Activated T-helper 2 cell treated with anti-CD3 and anti-CD28 coated beads, Interferon-gamma antibody, Interleukin-2, Interleukin-4, amounts not matched to agents 10 μg/mL and 5 μg/mL and 100 μg/mL, durations not matched to agents 14 hours and 24 hours and 36 hours (primary cell): ENCODE results near the gene ANKRD11. TPM values are rescaled to one million over a fixed set of nuclear protein-coding genes. Genes with fewer than 3 reads are reported as not detected.
A peak's percentile ranks its signal among the peaks of the same experiment; 100 is the strongest.
"Not testable (repeated sequence)": the region's sequence is repeated elsewhere in the genome, so short reads cannot be mapped to it uniquely, and the experiment has no call there.

Source experiments
- DNase-seq: peaks from one replicate; pipeline ENCODE4 v3.0.0; 2021; ENCODE audit warnings: low spot score
- H3K27ac Mint-ChIP-seq: one replicate; pipeline ENCODE4 v1.8.0; 2021; ENCODE audit warnings: mixed read lengths
- H3K27me3 Mint-ChIP-seq: one replicate; pipeline ENCODE4 v1.8.0; 2021; ENCODE audit warnings: low read depth, mixed read lengths
- H3K36me3 Mint-ChIP-seq: one replicate; pipeline ENCODE4 v1.8.0; 2021; ENCODE audit warnings: low read depth, mixed read lengths
- H3K4me1 Mint-ChIP-seq: one replicate; pipeline ENCODE4 v1.8.0; 2021; ENCODE audit warnings: low read depth, mixed read lengths
- H3K4me3 Mint-ChIP-seq: one replicate; pipeline ENCODE4 v1.8.0; 2021; ENCODE audit warnings: low read depth, mild to moderate bottlenecking, moderate library complexity, mixed read lengths
- H3K9me3 Mint-ChIP-seq: one replicate; pipeline ENCODE4 v1.8.0; 2021; ENCODE audit warnings: mixed read lengths
- intact Hi-C: fragments of 100-400 bp; cut with micrococcal nuclease; formaldehyde crosslinking; loops from one replicate; pipeline ENCODE4 v1.15.1; 2023
- total RNA-seq: library from RNA; stranded (reverse); gene quantifications from 2 replicates; pipeline ENCODE4 v1.2.3, GENCODE V29; 2022

ANKRD11 gene
- total RNA-seq, 1 donor from 2014 or later, result 144 TPM

DNA sequence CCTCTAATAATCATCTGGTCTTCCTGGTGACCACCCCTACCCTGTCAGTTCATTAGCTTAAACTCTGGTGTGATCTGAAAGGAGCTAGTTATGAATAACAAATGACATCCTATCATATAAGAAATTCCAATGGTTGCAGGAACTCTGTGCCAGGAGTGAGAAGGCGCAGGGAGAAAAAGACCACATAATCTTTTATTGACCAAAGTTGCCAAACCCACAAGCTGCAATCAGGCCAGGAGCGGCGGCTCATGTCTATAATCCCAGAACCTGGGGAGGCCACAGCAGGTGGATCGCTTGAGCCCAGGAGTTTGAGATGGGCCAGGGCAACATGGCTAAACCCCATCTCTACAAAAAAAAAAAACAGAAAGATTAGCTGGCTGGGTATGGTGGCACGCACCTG is 23.4 kb downstream of the ANKRD11 start:
- Mint-ChIP-seq H3K9me3 (no peaks in the 10 kb centered on the region), H3K36me3 (peaks cover 17% of the 10 kb centered on the region), H3K4me3 (no peak overlapping the region), H3K4me1 (peaks cover 31% of the 10 kb centered on the region), H3K27ac (peak overlapping the region; percentile 55), H3K27me3 (no peaks in the 10 kb centered on the region)
- no peak for DNase-seq
- intact Hi-C loops, result no loop called here

DNA sequence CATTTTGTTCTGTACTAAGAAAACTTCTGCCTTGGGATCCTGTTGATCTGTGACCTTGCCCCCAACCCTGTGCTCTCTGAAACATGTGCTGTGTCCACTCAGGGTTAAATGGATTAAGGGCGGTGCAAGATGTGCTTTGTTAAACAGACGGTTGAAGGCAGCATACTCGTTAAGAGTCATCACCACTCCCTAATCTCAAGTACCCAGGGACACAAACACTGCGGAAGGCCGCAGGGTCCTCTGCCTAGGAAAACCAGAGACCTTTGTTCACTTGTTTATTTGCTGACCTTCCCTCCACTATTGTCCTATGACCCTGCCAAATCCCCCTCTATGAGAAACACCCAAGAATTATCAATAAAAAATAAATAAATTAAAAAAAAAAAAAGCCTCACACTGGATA is 27.0 kb downstream of the ANKRD11 start:
- H3K4me3 Mint-ChIP-seq, H3K27me3 Mint-ChIP-seq, H3K9me3 Mint-ChIP-seq, DNase-seq, H3K27ac Mint-ChIP-seq, intact Hi-C loops: not testable (repeated sequence)
- Mint-ChIP-seq H3K4me1 (peaks cover 44% of the 10 kb centered on the region), H3K36me3 (peaks cover 29% of the 10 kb centered on the region)

DNA sequence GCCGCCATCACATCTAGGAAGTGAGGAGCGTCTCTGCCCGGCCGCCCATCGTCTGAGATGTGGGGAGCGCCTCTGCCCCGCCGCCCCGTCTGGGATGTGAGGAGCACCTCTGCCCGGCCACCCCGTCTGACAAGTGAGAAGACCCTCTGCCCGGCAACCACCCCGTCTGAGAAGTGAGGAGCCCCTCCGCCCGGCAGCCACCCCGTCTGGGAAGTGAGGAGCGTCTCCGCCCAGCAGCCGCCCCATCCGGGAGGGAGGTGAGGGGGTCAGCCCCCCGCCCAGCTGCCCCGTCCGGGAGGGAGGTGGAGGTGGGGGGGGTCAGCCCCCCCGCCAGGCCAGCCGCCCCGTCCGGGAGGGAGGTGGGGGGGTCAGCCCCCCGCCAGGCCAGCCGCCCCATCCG is 27.7 kb downstream of the ANKRD11 start:
- H3K27me3 Mint-ChIP-seq, intact Hi-C loops, H3K4me3 Mint-ChIP-seq, DNase-seq, H3K27ac Mint-ChIP-seq, H3K9me3 Mint-ChIP-seq: not testable (repeated sequence)
- Mint-ChIP-seq H3K36me3 (peaks cover 31% of the 10 kb centered on the region), H3K4me1 (peaks cover 43% of the 10 kb centered on the region)

DNA sequence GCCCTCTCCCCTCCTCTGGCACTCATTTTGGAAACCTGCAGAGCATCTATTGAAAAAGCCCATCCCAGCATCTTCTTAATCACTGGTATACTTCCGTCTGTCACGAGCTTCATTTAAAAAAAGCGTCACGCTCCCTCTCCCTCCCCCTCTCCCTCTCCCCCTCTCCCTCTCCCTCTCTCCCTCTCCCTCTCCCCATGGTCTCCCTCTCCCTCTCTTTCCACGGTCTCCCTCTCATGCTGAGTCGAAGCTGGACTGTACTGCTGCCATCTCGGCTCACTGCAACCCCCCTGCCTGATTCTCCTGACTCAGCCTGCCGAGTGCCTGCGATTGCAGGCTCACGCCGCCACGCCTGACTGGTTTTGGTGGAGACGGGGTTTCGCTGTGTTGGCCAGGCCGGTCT is 28.5 kb downstream of the ANKRD11 start:
- DNase-seq, H3K4me3 Mint-ChIP-seq, H3K9me3 Mint-ChIP-seq, H3K27me3 Mint-ChIP-seq, intact Hi-C loops, H3K27ac Mint-ChIP-seq: not testable (repeated sequence)
- Mint-ChIP-seq H3K36me3 (peaks cover 33% of the 10 kb centered on the region), H3K4me1 (peaks cover 37% of the 10 kb centered on the region)

DNA sequence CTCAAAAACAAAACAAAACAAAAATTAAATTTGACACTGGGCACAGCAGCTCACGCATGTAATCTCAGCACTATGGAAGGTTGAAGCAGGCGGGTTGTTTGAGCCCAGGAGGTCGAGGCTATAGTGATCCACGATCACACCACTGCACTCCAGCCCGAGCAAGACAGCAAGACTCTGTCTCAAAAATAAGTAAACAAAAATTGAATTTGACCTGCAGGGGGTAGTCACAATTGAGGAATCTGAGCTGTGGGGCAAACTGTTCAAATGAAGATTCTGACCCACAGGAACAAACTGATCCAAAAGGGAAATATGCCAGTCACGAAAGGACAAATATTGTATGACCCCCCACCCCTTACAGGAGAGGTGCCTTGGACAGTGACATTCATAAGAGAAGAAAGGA is 29.8 kb downstream of the ANKRD11 start:
- Mint-ChIP-seq H3K9me3 (no peaks in the 10 kb centered on the region), H3K4me1 (peaks cover 36% of the 10 kb centered on the region), H3K27me3 (no peaks in the 10 kb centered on the region), H3K27ac (no peak overlapping the region), H3K4me3 (no peak overlapping the region), H3K36me3 (peaks cover 28% of the 10 kb centered on the region)
- intact Hi-C loops, result no loop called here
- DNase-seq, result no peak

DNA sequence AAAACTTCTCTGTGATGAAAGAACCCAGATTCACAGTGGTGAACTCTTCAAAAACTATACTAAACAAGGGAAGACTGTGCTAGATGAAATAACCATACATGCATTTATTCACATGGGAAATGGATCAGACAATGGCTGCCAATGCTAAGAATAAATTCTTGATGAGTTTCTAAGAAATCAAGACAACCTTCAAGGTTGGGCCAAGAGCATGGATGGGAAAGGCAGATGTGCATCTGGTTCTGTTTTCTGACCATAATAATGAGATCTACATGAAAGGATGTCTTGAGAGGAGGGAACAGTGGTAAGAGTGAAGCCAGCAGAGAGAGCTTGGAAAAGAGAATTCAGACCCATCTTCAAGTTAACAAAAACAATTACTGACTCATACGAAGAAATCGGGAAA is 31.4 kb downstream of the ANKRD11 start:
- DNase-seq, result no peak
- Mint-ChIP-seq H3K4me1 (peaks cover 34% of the 10 kb centered on the region), H3K27ac (peak overlapping the region; percentile 31), H3K36me3 (peaks cover 28% of the 10 kb centered on the region), H3K9me3 (no peaks in the 10 kb centered on the region), H3K4me3 (no peak overlapping the region), H3K27me3 (no peaks in the 10 kb centered on the region)
- intact Hi-C loops, result no loop called here

DNA sequence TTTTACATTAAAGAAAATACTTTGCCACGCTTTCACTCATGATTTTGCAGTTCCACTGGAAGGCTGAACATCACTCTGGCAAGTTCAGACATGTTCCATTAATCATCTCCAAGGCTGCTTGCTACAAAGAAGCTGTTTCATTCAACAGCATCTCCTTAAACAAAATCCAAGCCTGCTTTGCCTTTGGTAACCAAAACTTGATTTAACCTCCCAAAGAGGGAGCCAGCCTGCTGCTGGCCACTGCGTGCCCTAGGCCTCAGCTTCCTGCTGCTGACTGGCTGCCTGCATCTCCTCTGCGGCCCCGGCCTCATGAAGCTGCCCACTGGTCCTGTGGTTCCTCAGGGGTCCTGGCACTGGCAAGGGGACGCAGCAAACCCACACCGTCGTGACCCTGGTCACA is 31.8 kb downstream of the ANKRD11 start:
- Mint-ChIP-seq H3K27ac (peak overlapping the region; percentile 31), H3K4me3 (no peak overlapping the region), H3K4me1 (peaks cover 38% of the 10 kb centered on the region), H3K27me3 (no peaks in the 10 kb centered on the region), H3K36me3 (peaks cover 28% of the 10 kb centered on the region), H3K9me3 (no peaks in the 10 kb centered on the region)
- no peak for DNase-seq
- intact Hi-C loops, result no loop called here

DNA sequence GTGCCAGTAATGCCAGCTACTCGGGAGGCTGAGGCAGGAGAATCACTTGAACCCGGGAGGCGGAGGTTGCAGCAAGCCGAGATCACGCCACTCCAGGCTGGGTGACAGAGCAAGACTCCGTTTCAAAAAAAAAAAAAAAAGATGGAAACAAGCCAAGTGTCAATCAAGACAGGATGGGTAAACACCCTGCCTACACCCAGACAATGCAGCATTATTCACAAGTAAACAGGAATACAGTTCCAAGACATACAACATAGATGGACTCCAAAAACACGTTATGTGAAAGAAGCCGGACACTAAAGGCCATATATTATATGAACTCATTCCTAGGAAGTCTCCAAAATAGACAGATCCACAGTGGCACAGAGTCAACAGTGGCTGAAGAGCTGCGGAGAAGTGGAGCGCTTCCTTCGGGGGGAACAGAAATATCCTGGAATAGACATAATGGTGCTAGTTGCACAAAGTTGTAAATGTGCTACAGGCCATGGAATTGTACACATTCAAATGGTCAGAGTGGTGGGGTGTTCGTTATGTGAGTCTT is 33.9 kb downstream of the ANKRD11 start:
- H3K27me3 Mint-ChIP-seq, result no peaks in the 10 kb centered on the region
- no peak for DNase-seq
- no peak overlapping the region for H3K4me3 Mint-ChIP-seq
- H3K9me3 Mint-ChIP-seq, result no peaks in the 10 kb centered on the region
- intact Hi-C loops, result no loop called here
- H3K36me3 Mint-ChIP-seq, result peaks cover 28% of the 10 kb centered on the region
- peaks cover 47% of the 10 kb centered on the region for H3K4me1 Mint-ChIP-seq
- H3K27ac Mint-ChIP-seq, result peak overlapping the region; percentile 44

DNA sequence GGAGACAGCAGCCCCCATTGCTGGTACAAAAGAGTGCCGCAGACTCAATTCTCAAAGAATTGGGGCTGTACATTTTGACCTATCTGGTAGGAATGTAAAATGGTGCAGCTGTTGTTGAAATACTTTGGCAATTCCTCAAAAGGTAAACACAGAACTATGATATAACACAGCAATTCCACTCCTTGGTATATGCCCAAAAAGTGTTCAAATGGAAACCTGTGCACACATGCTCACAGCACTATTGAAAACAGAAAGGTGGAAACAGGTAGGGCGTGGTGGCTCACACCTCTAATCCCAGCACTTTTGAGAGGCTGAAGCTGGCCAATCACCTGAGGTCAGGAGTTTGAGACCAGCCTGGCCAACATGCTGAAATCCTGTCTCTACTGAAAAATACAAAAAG is 34.7 kb downstream of the ANKRD11 start:
- Mint-ChIP-seq H3K27ac (no peak overlapping the region), H3K9me3 (no peaks in the 10 kb centered on the region), H3K4me1 (peaks cover 48% of the 10 kb centered on the region), H3K36me3 (peaks cover 22% of the 10 kb centered on the region), H3K27me3 (no peaks in the 10 kb centered on the region), H3K4me3 (no peak overlapping the region)
- no peak for DNase-seq
- intact Hi-C loops, result loop anchor here (2.0 kb wide), 1 partner anchor 29 kb away; no protein-coding TSS in a partner anchor

DNA sequence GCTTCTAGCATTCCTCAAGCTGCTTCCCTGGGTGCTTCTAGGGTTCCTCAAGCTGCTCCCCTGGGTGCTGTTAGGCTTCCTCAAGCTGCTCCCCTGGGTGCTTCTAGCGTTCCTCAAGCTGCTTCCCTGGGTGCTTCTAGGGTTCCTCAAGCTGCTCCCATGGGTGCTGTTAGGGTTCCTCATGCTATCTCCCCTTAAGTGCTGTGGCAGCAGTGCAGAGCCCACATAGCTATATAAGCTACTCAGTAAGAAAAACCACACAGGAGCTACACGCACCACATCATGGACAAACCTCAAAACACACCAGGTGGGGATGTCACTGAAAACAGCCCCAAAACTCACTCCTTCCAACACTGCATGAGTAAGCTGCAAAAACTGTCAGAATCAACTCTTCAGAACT is 35.2 kb downstream of the ANKRD11 start:
- DNase-seq, result no peak
- Mint-ChIP-seq H3K4me1 (peaks cover 51% of the 10 kb centered on the region), H3K27ac (peak overlapping the region; percentile 40), H3K4me3 (no peak overlapping the region), H3K9me3 (no peaks in the 10 kb centered on the region), H3K36me3 (peaks cover 19% of the 10 kb centered on the region), H3K27me3 (no peaks in the 10 kb centered on the region)
- intact Hi-C loops, result loop anchor here (2.0 kb wide), 1 partner anchor 30 kb away; no protein-coding TSS in a partner anchor

DNA sequence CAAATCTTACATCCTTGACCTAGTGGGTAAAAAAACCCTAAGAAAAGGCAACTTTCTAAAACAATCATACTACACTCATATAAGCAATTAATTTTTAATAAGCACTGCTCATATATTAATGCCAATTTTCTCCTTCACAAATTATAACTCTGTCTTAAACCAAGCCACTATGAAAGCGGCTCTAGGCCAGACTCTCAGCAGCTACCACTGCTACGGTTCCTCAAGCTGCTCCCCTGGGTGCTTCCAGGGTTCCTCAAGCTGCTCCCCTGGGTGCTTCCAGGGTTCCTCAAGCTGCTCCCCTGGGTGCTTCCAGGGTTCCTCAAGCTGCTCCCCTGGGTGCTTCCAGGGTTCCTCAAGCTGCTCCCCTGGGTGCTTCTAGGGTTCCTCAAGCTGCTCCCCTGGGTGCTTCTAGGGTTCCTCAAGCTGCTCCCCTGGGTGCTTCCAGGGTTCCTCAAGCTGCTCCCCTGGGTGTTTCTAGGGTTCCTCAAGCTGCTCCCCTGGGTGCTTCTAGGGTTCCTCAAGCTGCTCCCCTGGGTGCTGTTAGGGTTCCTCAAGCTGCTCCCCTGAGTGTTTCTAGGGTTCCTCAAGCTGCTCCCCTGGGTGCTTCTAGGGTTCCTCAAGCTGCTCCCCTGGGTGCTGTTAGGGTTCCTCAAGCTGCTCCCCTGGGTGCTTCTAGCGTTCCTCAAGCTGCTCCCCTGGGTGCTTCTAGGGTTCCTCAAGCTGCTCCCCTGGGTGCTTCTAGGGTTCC is 35.8 kb downstream of the ANKRD11 start:
- not testable (repeated sequence) for H3K9me3 Mint-ChIP-seq, H3K4me3 Mint-ChIP-seq, H3K27me3 Mint-ChIP-seq, DNase-seq
- Mint-ChIP-seq H3K27ac (peak overlapping the region; percentile 2), H3K4me1 (peaks cover 57% of the 10 kb centered on the region), H3K36me3 (peaks cover 19% of the 10 kb centered on the region)
- intact Hi-C loops, result loop anchor here (2.0 kb wide), 1 partner anchor 30 kb away; no protein-coding TSS in a partner anchor

DNA sequence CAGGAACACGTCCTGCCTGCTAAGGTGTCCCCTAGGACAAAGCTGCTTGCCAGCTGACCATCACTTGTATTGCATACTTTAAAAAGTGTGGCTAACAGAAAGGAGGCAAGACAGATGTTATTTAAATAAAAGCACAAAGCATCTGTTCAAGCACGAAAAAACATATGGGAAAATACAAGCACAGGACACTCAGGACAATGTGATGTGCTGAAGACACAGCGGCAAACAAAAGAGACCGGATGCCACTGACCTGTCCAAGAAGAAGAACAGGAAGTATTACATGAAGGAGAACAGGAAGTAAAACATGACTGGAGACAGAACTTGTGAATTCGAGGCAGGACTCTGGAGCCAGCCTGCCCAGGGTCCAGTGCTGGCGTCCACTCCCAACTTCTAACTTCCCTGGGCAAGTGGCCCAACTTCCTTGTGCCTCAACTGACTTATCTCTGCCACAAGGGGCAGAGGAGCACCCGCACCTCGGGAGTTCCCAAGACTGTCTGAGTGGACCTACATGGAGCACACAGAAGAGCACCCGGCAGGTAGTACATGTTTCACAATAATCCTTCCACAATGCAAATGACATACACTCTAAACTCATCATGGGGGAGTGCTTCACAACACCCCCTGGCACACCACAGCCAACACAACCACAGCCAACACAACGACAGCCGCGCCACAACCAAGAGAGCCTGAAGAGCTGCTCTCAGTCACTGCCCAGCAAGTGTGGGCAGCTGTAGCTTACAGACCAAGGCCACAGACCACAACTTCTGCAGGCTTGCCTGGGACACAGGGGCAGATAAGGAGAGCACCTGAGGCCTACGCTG is 36.6 kb downstream of the ANKRD11 start:
- Mint-ChIP-seq H3K4me3 (no peak overlapping the region), H3K27ac (peak overlapping the region; percentile 6), H3K9me3 (no peaks in the 10 kb centered on the region), H3K4me1 (peaks cover 53% of the 10 kb centered on the region), H3K36me3 (peaks cover 15% of the 10 kb centered on the region), H3K27me3 (no peaks in the 10 kb centered on the region)
- no peak for DNase-seq
- intact Hi-C loops, result loop anchor here (2.0 kb wide), 1 partner anchor 31 kb away; no protein-coding TSS in a partner anchor

DNA sequence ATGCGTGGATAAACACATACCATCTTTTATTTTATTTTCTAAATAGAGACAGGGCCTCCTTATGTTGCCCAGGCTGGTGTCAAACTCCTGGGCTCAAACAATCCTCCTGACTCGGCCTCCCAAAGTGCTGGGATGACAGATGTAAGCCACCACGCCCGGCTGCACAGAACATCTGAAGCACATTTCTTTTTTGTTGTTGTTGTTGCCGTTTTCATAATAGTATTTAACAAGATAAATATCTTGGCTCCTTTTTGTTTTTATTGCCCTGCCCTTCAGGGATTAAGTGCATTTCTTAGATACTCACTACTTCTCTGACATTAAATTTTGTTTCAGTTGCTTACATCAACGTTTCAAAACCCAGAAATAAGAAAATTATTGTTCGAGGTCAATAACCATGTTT is 37.4 kb downstream of the ANKRD11 start:
- no peaks in the 10 kb centered on the region for H3K27me3 Mint-ChIP-seq
- peaks cover 57% of the 10 kb centered on the region for H3K4me1 Mint-ChIP-seq
- no peaks in the 10 kb centered on the region for H3K9me3 Mint-ChIP-seq
- intact Hi-C loops, result no loop called here
- no peak overlapping the region for H3K4me3 Mint-ChIP-seq
- DNase-seq, result no peak
- H3K27ac Mint-ChIP-seq, result peak overlapping the region; percentile 6
- peaks cover 11% of the 10 kb centered on the region for H3K36me3 Mint-ChIP-seq
